K562 (cell line): ENCODE data around the gene VCAN. TPM values are rescaled to one million over a fixed set of nuclear protein-coding genes. Genes with fewer than 3 reads are reported as not detected.
A peak's percentile ranks its signal among the peaks of the same experiment; 100 is the strongest.

Experiments
- ATAC-seq: fragments of 200-7000 bp; cut with Tn5 transposase; 3 replicates; pipeline ENCODE4 v1.9.1; 2020; ENCODE audit warnings: moderate library complexity
- BruUV-seq: library from RNA; stranded (reverse); fragments of 400-500 nt; replicated peaks from 2 replicates; lab custom pipeline; 2021; lab: Mats Ljungman, UMichigan
- CTCF ChIA-PET: fragments of 300-600 bp; formaldehyde crosslinking; extraction: SDS; loops from one replicate; lab custom pipeline; 2021; ENCODE audit warnings: low intra/inter-chr PET ratio; lab: Yijun Ruan, JAX
- POLR2A ChIA-PET: fragments of 300-600, 350-650 bp; sonication (Branson Sonifier 250); formaldehyde crosslinking; extraction: SDS; loops from one replicate; lab custom pipeline; 2021; ENCODE audit warnings: antibody characterized with exemption, inconsistent platforms; lab: Yijun Ruan, JAX
- DNase-seq, 4 experiments: peaks; one replicate each; pipeline versions ENCODE4 v3.0.0 to v3.0.0-alpha.2; 2011 to 2018; ENCODE audit warnings: low spot score in 3 of 4, mixed read lengths in 3 of 4; ENCODE audit errors: extremely low read depth in 1 of 4
- FAIRE-seq: peaks from 2 replicates; lab custom pipeline; 2011; peaks lifted over from hg19 to GRCh38; lab: Jason Lieb, UNC
- H2AFZ ChIP-seq: 2 replicates; pipeline ENCODE4 v1.6.0; 2011; ENCODE audit warnings: low read depth, low read length, control low read depth, inconsistent platforms
- H3K27ac ChIP-seq: fragments of 200-600 bp; 3 replicates; pipeline ENCODE4 v1.8.0; 2011; ENCODE audit warnings: low read depth, mild to moderate bottlenecking, control low read depth, inconsistent platforms, low read length, moderate library complexity, mixed read lengths; ENCODE audit errors: extremely low read depth
- H3K27me3 ChIP-seq, 2 experiments: fragments of 300-600 bp in 1 of 2; 2 replicates in 1 of 2; 3 replicates in 1 of 2; pipeline versions ENCODE4 v1.6.0 to v1.8.0; 2011; ENCODE audit warnings: inconsistent platforms in 2 of 2, low read length in 2 of 2, mild to moderate bottlenecking in 1 of 2, mixed read lengths in 1 of 2, moderate library complexity in 1 of 2; ENCODE audit not compliant: control insufficient read depth in 2 of 2, insufficient read depth in 2 of 2
- H3K36me3 ChIP-seq: fragments of 300-600 bp; 3 replicates; pipeline ENCODE4 v1.8.0; 2011; ENCODE audit warnings: mild to moderate bottlenecking, low read length, inconsistent platforms; ENCODE audit not compliant: control insufficient read depth, insufficient read depth
- H3K4me1 ChIP-seq, 2 experiments: fragments of 200-600 bp in 1 of 2; replicated peaks in 1 of 2; 2 replicates in 1 of 2; 3 replicates in 1 of 2; pipeline versions ENCODE4 v1.5.1 to v1.8.0; 2011; ENCODE audit warnings: inconsistent platforms in 2 of 2, low read length in 2 of 2, mild to moderate bottlenecking in 1 of 2, mixed read lengths in 1 of 2, moderate library complexity in 1 of 2; ENCODE audit not compliant: control insufficient read depth in 2 of 2, insufficient read depth in 2 of 2
- H3K4me2 ChIP-seq: 2 replicates; pipeline ENCODE4 v1.6.1; 2011; ENCODE audit warnings: low read length, control low read depth, inconsistent platforms, mixed read lengths; ENCODE audit not compliant: insufficient read depth
- H3K4me3 ChIP-seq: fragments of 200-600 bp; sonication (generic), shearing (Covaris generic); 2 replicates; pipeline ENCODE4 v1.5.1; 2016; ENCODE audit warnings: control low read depth, inconsistent platforms
- H3K79me2 ChIP-seq: fragments of 200-600 bp; 3 replicates; pipeline ENCODE4 v1.8.0; 2011; ENCODE audit warnings: low read length, inconsistent platforms; ENCODE audit not compliant: control insufficient read depth, insufficient read depth
- H3K9ac ChIP-seq, 2 experiments: 2 replicates each; pipeline versions ENCODE4 v1.6.0 to v1.6.1; 2011; ENCODE audit warnings: low read depth in 2 of 2, low read length in 2 of 2, control low read depth in 1 of 2, inconsistent platforms in 1 of 2, mild to moderate bottlenecking in 1 of 2, mixed read lengths in 1 of 2; ENCODE audit not compliant: insufficient read depth in 1 of 2
- H3K9me1 ChIP-seq: one replicate; pipeline ENCODE4 v1.6.0; 2011; ENCODE audit warnings: inconsistent platforms, mild to moderate bottlenecking, low read length, moderate library complexity; ENCODE audit not compliant: control insufficient read depth, insufficient read depth
- H3K9me3 ChIP-seq: replicated peaks from 2 replicates; pipeline ENCODE4 v1.5.1; 2011; ENCODE audit warnings: low read depth, low read length, inconsistent platforms; ENCODE audit not compliant: control insufficient read depth, insufficient read depth
- H4K20me1 ChIP-seq: replicated peaks from 2 replicates; pipeline ENCODE4 v1.6.1; 2011; ENCODE audit warnings: low read length, inconsistent platforms, mixed read lengths; ENCODE audit not compliant: control insufficient read depth, insufficient read depth
- BRCA1 ChIP-seq, 2 experiments: fragments of 450-650 bp in 1 of 2; sonication (generic) in 1 of 2; formaldehyde crosslinking in 1 of 2; IDR thresholded peaks; 2 replicates each; pipeline versions ENCODE4 v1.5.0 to v1.6.1; 2017 to 2020; ENCODE audit warnings: mild to moderate bottlenecking in 1 of 2, missing genetic modification reagents in 1 of 2
- BRF1 ChIP-seq: IDR thresholded peaks from 3 replicates; pipeline ENCODE4 v1.6.1; 2011; ENCODE audit warnings: borderline replicate concordance, mild to moderate bottlenecking; ENCODE audit not compliant: insufficient read length; ENCODE audit errors: extremely low read depth
- FOXA1 ChIP-seq: fragments of 450-650 bp; IDR thresholded peaks from 2 replicates; pipeline ENCODE4 v1.6.1; 2016; ENCODE audit warnings: mild to moderate bottlenecking, borderline replicate concordance
- HNRNPH1 ChIP-seq: fragments of 200-400 bp; formaldehyde crosslinking; optimal IDR thresholded peaks from 2 replicates; pipeline ENCODE3; 2017; ENCODE audit warnings: low read depth, mild to moderate bottlenecking, low read length, moderate library complexity
- MECOM ChIP-seq: fragments of 250-450 bp; sonication (Bioruptor Pico); IDR thresholded peaks from 2 replicates; pipeline ENCODE4 v1.8.0; 2022; ENCODE audit warnings: inconsistent platforms
- MED1 ChIP-seq: sonication (generic); formaldehyde crosslinking; IDR thresholded peaks from 2 replicates; pipeline ENCODE4 v1.8.1; 2023; ENCODE audit warnings: missing genetic modification reagents, borderline replicate concordance
- MEF2A ChIP-seq: IDR thresholded peaks from 2 replicates; pipeline ENCODE4 v1.6.1; 2011; ENCODE audit warnings: low read depth, mild to moderate bottlenecking, low read length, moderate library complexity; ENCODE audit not compliant: control insufficient read depth
- MEF2D ChIP-seq: conservative IDR thresholded peaks from 2 replicates; pipeline ENCODE4 v1.6.1; 2016; ENCODE audit warnings: low read depth, missing genetic modification characterization, missing compliant biosample characterization
- SNIP1 ChIP-seq: fragments of 450-650 bp; IDR thresholded peaks from 2 replicates; pipeline ENCODE4 v1.7.1; 2017; ENCODE audit warnings: low read depth, mild to moderate bottlenecking
- TFAM ChIP-seq: fragments of 250-450 bp; sonication (Bioruptor Pico); conservative IDR thresholded peaks from 2 replicates; pipeline ENCODE4 v1.5.0; 2021; ENCODE audit warnings: mild to moderate bottlenecking, moderate library complexity
- ZNF124 ChIP-seq: sonication (generic); formaldehyde crosslinking; IDR thresholded peaks from 2 replicates; pipeline ENCODE4 v1.8.1; 2022; ENCODE audit warnings: missing genetic modification reagents
- WGBS: fragments of 100-300 bp; shearing (Covaris generic); methylation state at CpG from one replicate; pipeline ENCODE4 v1.1.6; 2016; ENCODE audit warnings: low coverage, mixed read lengths; ENCODE audit not compliant: insufficient coverage; ENCODE audit errors: missing lambda C conversion rate; 5-methylcytosine and 5-hydroxymethylcytosine counted together
- in situ Hi-C: fragments of 300-500 bp; cut with MboI; formaldehyde crosslinking; loops from 4 replicates; pipeline ENCODE4 v1.15.0; 2018; ENCODE audit warnings: inconsistent platforms, mixed read lengths
- intact Hi-C: fragments of 100-400 bp; cut with micrococcal nuclease; formaldehyde crosslinking; loops from 2 replicates; pipeline ENCODE4 v1.14.2; 2022
- polyA plus RNA-seq, 8 experiments: library from polyadenylated mRNA; depleted of rRNA in 4 of 8; stranded (reverse) in 5 of 8; unstranded in 3 of 8; fragments of >200 nt; fragmentation: Nextera tagmentation in 2 of 8; fragmentation: Illumina TruSeq in 1 of 8; extraction: Ambion mirVana in 2 of 8; extraction: Trizol in 1 of 8; gene quantifications; 2 replicates each; pipeline versions ENCODE4 v1.2.1 to v1.2.3, GENCODE V29; 2011 to 2014; ENCODE audit warnings: inconsistent platforms in 1 of 8, missing spikeins in 1 of 8
- total RNA-seq, 7 experiments: library from RNA; depleted of rRNA in 6 of 7; stranded (reverse); fragments of >200 nt in 6 of 7; fragmentation: Illumina TruSeq in 2 of 7; extraction: Trizol in 2 of 7; gene quantifications; 2 replicates each; pipeline versions ENCODE4 v1.2.1 to v1.2.3, GENCODE V29; 2011 to 2021; ENCODE audit warnings: low replicate concordance in 1 of 7
- TF ChIP-seq, protein P1 (sequence below): fragments of 450-650 bp; IDR thresholded peaks from 2 replicates; pipeline ENCODE4 v1.6.1; 2016; ENCODE audit warnings: missing biosample characterization, missing genetic modification characterization
- TF ChIP-seq, protein P2 (sequence below), 2 experiments: fragments of 150-350 bp in 1 of 2; IDR thresholded peaks; 2 replicates each; pipeline ENCODE4 v1.6.1; 2012 to 2016; ENCODE audit warnings: low read depth in 2 of 2, low read length in 2 of 2, mild to moderate bottlenecking in 1 of 2, moderate library complexity in 1 of 2

Gene VCAN
- total and polyA plus RNA-seq, 9 of the 15 experiments (the other 6 are each of a cell fraction or from before 2014, with no cell fraction given), result 0.01 to 0.33 (median 0.05) TPM

DNA sequence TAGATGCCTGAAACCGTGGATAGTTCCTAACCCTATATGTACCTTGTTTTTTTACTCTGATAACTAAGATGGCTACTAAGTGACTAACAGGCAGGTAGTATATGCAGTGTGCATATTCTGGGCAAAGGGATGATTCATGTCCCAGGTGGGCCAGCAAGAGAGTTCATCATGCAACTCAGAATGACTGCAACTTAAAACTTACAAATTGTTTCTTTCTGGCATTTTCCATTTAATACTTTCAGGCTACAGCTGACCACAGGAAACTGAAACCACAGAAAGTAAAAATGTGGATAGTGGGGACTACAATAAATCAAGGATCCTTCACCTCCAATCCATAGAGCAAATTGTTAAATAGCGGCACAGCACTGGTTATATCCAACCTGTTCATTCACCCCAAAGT lies 30.7 kb upstream of the VCAN start:
- ChIA-PET CTCF (no interaction called here), POLR2A (no interaction called here)
- intact Hi-C loops, result no loop called here
- 20% methylated on average over 2 of the region's 2 CpGs for WGBS
- no TSS peak for BruUV-seq
- Histone ChIP-seq H3K9me1 (no peaks in the 10 kb centered on the region), H3K4me2 (no peak overlapping the region), H3K36me3 (no peaks in the 10 kb centered on the region), H3K27ac (no peak overlapping the region), H3K4me3 (no peak overlapping the region), H3K9ac (no peak overlapping the region), H3K79me2 (no peaks in the 10 kb centered on the region), H3K9me3 (no peaks in the 10 kb centered on the region), H4K20me1 (no peaks in the 10 kb centered on the region), H3K4me1 (no peaks in the 10 kb centered on the region), H3K27me3 (no peaks in the 10 kb centered on the region), H2AFZ (no peak overlapping the region)
- ATAC-seq (no peak), DNase-seq (no peak), FAIRE-seq (no peak)
- TF ChIP-seq FOXA1, result no peak
- no peak for TF ChIP-seq TFAM (CRISPR knock-in tag)
- in situ Hi-C loops, result no loop called here

DNA sequence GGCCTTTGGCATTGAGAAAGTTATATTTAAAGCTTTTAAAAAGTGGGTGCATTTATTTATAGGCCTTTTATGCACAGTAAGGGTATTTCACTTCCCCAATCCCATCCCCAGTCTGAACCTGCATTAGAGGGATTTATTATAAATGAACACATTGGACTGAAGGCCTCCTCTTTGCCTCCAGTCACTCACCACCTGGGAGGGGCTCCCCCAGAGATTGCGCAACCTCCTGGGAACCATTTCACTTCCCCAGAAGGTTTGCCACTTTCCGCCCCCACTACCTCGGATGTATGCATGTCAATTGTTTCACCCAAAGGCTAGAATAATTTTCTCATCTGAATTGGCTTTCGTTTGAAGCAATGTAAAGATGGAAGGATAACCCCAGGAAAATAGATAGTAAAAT lies 29.8 kb upstream of the VCAN start:
- ChIA-PET POLR2A (no interaction called here), CTCF (no interaction called here)
- ATAC-seq (no peak), FAIRE-seq (no peak), DNase-seq (peak in 3 of 4 experiments; percentile 8 to 27 (median 9))
- Histone ChIP-seq H3K36me3 (no peaks in the 10 kb centered on the region), H3K27me3 (no peaks in the 10 kb centered on the region), H3K79me2 (no peaks in the 10 kb centered on the region), H3K9ac (no peak overlapping the region), H3K9me1 (no peaks in the 10 kb centered on the region), H3K4me2 (no peak overlapping the region), H3K4me3 (no peak overlapping the region), H3K9me3 (no peaks in the 10 kb centered on the region), H3K27ac (no peak overlapping the region), H3K4me1 (no peaks in the 10 kb centered on the region), H4K20me1 (no peaks in the 10 kb centered on the region), H2AFZ (no peak overlapping the region)
- WGBS, result 19% methylated on average over 3 of the region's 4 CpGs
- no TSS peak for BruUV-seq
- in situ Hi-C loops (no loop called here), intact Hi-C loops (no loop called here)
- TF ChIP-seq, protein P1, sequence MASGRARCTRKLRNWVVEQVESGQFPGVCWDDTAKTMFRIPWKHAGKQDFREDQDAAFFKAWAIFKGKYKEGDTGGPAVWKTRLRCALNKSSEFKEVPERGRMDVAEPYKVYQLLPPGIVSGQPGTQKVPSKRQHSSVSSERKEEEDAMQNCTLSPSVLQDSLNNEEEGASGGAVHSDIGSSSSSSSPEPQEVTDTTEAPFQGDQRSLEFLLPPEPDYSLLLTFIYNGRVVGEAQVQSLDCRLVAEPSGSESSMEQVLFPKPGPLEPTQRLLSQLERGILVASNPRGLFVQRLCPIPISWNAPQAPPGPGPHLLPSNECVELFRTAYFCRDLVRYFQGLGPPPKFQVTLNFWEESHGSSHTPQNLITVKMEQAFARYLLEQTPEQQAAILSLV (tag), result peak; percentile 83
- TF ChIP-seq MED1 (CRISPR knock-in tag) (no peak), SNIP1 (no peak), BRF1 (no peak), MECOM (no peak), BRCA1 (IDR thresholded peaks at IDR 0.05) (no peak), BRCA1 (CRISPR knock-in tag; IDR thresholded peaks at IDR 0.05) (no peak), MEF2A (no peak), ZNF124 (CRISPR knock-in tag) (no peak), MEF2D (tag) (no peak), HNRNPH1 (no peak)
- TF ChIP-seq, protein P2, sequence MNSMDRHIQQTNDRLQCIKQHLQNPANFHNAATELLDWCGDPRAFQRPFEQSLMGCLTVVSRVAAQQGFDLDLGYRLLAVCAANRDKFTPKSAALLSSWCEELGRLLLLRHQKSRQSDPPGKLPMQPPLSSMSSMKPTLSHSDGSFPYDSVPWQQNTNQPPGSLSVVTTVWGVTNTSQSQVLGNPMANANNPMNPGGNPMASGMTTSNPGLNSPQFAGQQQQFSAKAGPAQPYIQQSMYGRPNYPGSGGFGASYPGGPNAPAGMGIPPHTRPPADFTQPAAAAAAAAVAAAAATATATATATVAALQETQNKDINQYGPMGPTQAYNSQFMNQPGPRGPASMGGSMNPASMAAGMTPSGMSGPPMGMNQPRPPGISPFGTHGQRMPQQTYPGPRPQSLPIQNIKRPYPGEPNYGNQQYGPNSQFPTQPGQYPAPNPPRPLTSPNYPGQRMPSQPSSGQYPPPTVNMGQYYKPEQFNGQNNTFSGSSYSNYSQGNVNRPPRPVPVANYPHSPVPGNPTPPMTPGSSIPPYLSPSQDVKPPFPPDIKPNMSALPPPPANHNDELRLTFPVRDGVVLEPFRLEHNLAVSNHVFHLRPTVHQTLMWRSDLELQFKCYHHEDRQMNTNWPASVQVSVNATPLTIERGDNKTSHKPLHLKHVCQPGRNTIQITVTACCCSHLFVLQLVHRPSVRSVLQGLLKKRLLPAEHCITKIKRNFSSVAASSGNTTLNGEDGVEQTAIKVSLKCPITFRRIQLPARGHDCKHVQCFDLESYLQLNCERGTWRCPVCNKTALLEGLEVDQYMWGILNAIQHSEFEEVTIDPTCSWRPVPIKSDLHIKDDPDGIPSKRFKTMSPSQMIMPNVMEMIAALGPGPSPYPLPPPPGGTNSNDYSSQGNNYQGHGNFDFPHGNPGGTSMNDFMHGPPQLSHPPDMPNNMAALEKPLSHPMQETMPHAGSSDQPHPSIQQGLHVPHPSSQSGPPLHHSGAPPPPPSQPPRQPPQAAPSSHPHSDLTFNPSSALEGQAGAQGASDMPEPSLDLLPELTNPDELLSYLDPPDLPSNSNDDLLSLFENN (IDR thresholded peaks at IDR 0.05; ENCODE audit: low read depth in 2 of 2, low read length in 2 of 2), result no peak
